Liver (tissue), 9 donors: ENCODE measurements around the gene ASPHD2. TPM values are rescaled to one million over a fixed set of nuclear protein-coding genes. Genes with fewer than 3 reads are reported as not detected.

Experiments used
- DNase-seq: peaks from one replicate; pipeline ENCODE4 v3.0.0-alpha.2; 2017; ENCODE audit warnings: low spot score
- H3K27ac ChIP-seq, 2 donors: one replicate each; pipeline ENCODE4 v1.7.0; 2013; ENCODE audit warnings: inconsistent platforms in 2 of 2, low read length in 2 of 2, control low read depth in 1 of 2, low read depth in 1 of 2, mild to moderate bottlenecking in 1 of 2
- H3K27me3 ChIP-seq, 4 donors: one replicate each; pipeline versions ENCODE4 v1.6.1 to v1.7.0; 2013; ENCODE audit warnings: low read length in 3 of 4, inconsistent platforms in 1 of 4, mild to moderate bottlenecking in 1 of 4, moderate library complexity in 1 of 4; ENCODE audit not compliant: control insufficient read depth in 4 of 4, insufficient read depth in 4 of 4
- H3K36me3 ChIP-seq, 4 donors: one replicate each; pipeline versions ENCODE4 v1.6.1 to v1.7.0; 2013; ENCODE audit warnings: low read length in 3 of 4, mild to moderate bottlenecking in 3 of 4, low read depth in 1 of 4, moderate library complexity in 1 of 4; ENCODE audit not compliant: control insufficient read depth in 4 of 4, insufficient read depth in 3 of 4
- H3K4me1 ChIP-seq, 4 donors: one replicate each; pipeline versions ENCODE4 v1.6.1 to v1.7.0; 2013; ENCODE audit warnings: low read length in 3 of 4, mild to moderate bottlenecking in 3 of 4, moderate library complexity in 1 of 4; ENCODE audit not compliant: control insufficient read depth in 4 of 4, insufficient read depth in 4 of 4
- H3K4me3 ChIP-seq, 3 donors: one replicate each; pipeline versions ENCODE4 v1.6.1 to v1.7.0; 2013; ENCODE audit warnings: low read length in 3 of 3, control low read depth in 1 of 3, low read depth in 1 of 3, mild to moderate bottlenecking in 1 of 3
- H3K9ac ChIP-seq, 2 donors: one replicate each; pipeline ENCODE4 v1.7.0; 2013; ENCODE audit warnings: low read length in 2 of 2, mild to moderate bottlenecking in 2 of 2, moderate library complexity in 2 of 2, control low read depth in 1 of 2, low read depth in 1 of 2
- H3K9me3 ChIP-seq, 4 donors: one replicate each; pipeline versions ENCODE4 v1.6.1 to v1.7.0; 2013; ENCODE audit warnings: low read length in 3 of 4; ENCODE audit not compliant: control insufficient read depth in 4 of 4
- EGR1 ChIP-seq, 2 donors: IDR thresholded peaks; 2 replicates each; pipeline ENCODE4 v1.6.1; 2016 to 2018; ENCODE audit warnings: antibody characterized with exemption in 2 of 2, low read depth in 2 of 2
- FOXA1 ChIP-seq: IDR thresholded peaks from 2 replicates; pipeline ENCODE4 v1.6.1; 2016; ENCODE audit warnings: antibody characterized with exemption
- FOXA2 ChIP-seq: IDR thresholded peaks from 2 replicates; pipeline ENCODE4 v1.6.1; 2016; ENCODE audit warnings: antibody characterized with exemption
- GABPA ChIP-seq, 2 donors: IDR thresholded peaks in 1 of 2; conservative IDR thresholded peaks in 1 of 2; 2 replicates each; pipeline ENCODE4 v1.6.1; 2016; ENCODE audit warnings: antibody characterized with exemption in 2 of 2, mild to moderate bottlenecking in 1 of 2, moderate library complexity in 1 of 2
- HNF4A ChIP-seq, 2 donors: conservative IDR thresholded peaks; 2 replicates each; pipeline ENCODE4 v1.6.1; 2016; ENCODE audit warnings: antibody characterized with exemption in 2 of 2, mild to moderate bottlenecking in 2 of 2
- HNF4G ChIP-seq: IDR thresholded peaks from 2 replicates; pipeline ENCODE4 v1.6.1; 2016; ENCODE audit warnings: antibody characterized with exemption
- JUND ChIP-seq, 2 donors: IDR thresholded peaks; 2 replicates each; pipeline ENCODE4 v1.6.1; 2016; ENCODE audit warnings: antibody characterized with exemption in 2 of 2
- NR2F2 ChIP-seq: IDR thresholded peaks from 2 replicates; pipeline ENCODE4 v1.6.1; 2016; ENCODE audit warnings: antibody characterized with exemption
- RAD21 ChIP-seq, 2 donors: IDR thresholded peaks; 2 replicates each; pipeline ENCODE4 v1.6.1; 2016; ENCODE audit warnings: antibody characterized with exemption in 2 of 2, mild to moderate bottlenecking in 2 of 2
- RXRA ChIP-seq, 2 donors: IDR thresholded peaks; 2 replicates each; pipeline ENCODE4 v1.6.1; 2017 to 2018; ENCODE audit warnings: antibody characterized with exemption in 2 of 2, mild to moderate bottlenecking in 1 of 2
- TAF1 ChIP-seq: conservative IDR thresholded peaks from 2 replicates; pipeline ENCODE4 v1.6.1; 2016; ENCODE audit warnings: antibody characterized with exemption, mild to moderate bottlenecking
- YY1 ChIP-seq: IDR thresholded peaks from 2 replicates; pipeline ENCODE4 v1.6.1; 2016; ENCODE audit warnings: antibody characterized with exemption, mild to moderate bottlenecking
- WGBS: extraction: QIAGEN DNeasy Blood & Tissue Kit; methylation state at CpG from one replicate; pipeline ENCODE4 v1.1.7; 2013; 5-methylcytosine and 5-hydroxymethylcytosine counted together
- polyA plus RNA-seq, 2 donors: library from polyadenylated mRNA; stranded (reverse) in 1 of 2; unstranded in 1 of 2; fragments of 200-250 nt in 1 of 2; fragments of >200 nt in 1 of 2; fragmentation: Nextera tagmentation in 1 of 2; extraction: Ambion mirVana in 1 of 2; gene quantifications; one replicate each; pipeline versions ENCODE4 v1.2.1 to v1.2.3, GENCODE V29; 2013 to 2015
- total RNA-seq, 2 donors: library from RNA; depleted of rRNA; stranded (reverse); fragments of >200 nt; gene quantifications; one replicate each; pipeline ENCODE4 v1.2.3, GENCODE V29; 2014
- TF ChIP-seq, protein P1 (sequence below): IDR thresholded peaks from 2 replicates; pipeline ENCODE4 v1.6.1; 2016; ENCODE audit warnings: antibody characterized with exemption, mild to moderate bottlenecking
- TF ChIP-seq, protein P2 (sequence below): IDR thresholded peaks from 2 replicates; pipeline ENCODE4 v1.6.1; 2016; ENCODE audit warnings: antibody characterized with exemption
- TF ChIP-seq, protein P3 (sequence below): fragments of 150-350 bp; IDR thresholded peaks from 2 replicates; pipeline ENCODE4 v1.5.1; 2017; ENCODE audit warnings: improper control_type of control experiment, low read depth, low read length; ENCODE audit not compliant: missing input control
- TF ChIP-seq, protein P4 (sequence below): IDR thresholded peaks from 2 replicates; pipeline ENCODE4 v1.6.1; 2016; ENCODE audit warnings: antibody characterized with exemption
- TF ChIP-seq, protein P5 (sequence below): IDR thresholded peaks from 2 replicates; pipeline ENCODE4 v1.6.1; 2016; ENCODE audit warnings: antibody characterized with exemption
- donor health status: healthy.
- donor health status: healthy.
- donor health status: healthy.
- donor health status: healthy.
- donor health status: healthy.

Gene ASPHD2
- total and polyA plus RNA-seq, 4 donors: 0.12 to 0.47 (median 0.18) TPM

DNA sequence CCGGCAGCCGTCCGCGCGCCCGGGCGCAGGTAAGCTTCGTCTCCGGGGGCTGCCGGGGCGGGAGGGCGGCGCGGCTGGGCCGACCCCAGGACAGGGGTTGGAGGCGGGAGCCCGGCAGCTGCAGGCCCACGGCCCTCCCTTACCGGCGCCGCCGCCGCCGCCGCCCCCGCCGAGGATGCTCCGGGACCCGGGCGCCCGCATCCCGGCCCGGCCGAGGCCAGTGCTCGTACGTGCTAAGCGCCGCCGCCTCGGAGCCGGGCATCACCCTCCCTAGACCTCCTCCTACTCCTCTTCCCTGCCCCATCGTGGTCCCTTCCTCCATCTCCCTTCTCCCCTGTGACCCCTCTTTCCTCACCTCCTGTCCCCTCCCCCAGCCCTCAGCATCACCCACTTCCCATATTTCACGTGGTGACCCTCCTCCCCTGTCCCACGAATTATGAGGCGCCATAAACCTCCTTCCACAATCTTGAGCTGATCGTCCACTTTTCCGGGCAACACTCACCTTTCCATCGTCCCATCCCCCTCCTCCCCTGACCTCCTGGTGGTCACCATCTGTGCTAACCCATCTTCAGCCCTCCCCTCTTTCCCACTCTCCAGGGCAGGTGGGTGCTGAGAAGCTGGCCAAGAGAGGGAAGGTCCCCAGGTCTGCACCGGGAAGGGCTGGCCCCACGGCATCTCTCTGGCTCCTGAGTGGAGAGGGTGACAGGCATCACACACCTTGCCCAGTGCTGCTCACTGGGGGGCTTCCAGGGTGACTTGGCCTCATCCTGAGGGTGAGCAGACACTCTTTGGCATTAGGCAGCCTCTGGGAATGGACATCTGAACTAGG, 612 bp downstream of the ASPHD2 start:
- 6% methylated on average over 50 of the region's 50 CpGs for WGBS
- Histone ChIP-seq H3K9me3 (no peaks in the 10 kb centered on the region), H3K27me3 (peaks cover 0 to 7% (median 3%) of the 10 kb centered on the region in 4 donors), H3K4me1 (peaks cover 1 to 7% (median 6%) of the 10 kb centered on the region in 4 donors), H3K27ac (no peak overlapping the region), H3K36me3 (no peaks in the 10 kb centered on the region), H3K4me3 (peak overlapping the region in 1 of 3 donors; percentile 71), H3K9ac (no peak overlapping the region)
- no peak for DNase-seq
- TF ChIP-seq, protein P1, sequence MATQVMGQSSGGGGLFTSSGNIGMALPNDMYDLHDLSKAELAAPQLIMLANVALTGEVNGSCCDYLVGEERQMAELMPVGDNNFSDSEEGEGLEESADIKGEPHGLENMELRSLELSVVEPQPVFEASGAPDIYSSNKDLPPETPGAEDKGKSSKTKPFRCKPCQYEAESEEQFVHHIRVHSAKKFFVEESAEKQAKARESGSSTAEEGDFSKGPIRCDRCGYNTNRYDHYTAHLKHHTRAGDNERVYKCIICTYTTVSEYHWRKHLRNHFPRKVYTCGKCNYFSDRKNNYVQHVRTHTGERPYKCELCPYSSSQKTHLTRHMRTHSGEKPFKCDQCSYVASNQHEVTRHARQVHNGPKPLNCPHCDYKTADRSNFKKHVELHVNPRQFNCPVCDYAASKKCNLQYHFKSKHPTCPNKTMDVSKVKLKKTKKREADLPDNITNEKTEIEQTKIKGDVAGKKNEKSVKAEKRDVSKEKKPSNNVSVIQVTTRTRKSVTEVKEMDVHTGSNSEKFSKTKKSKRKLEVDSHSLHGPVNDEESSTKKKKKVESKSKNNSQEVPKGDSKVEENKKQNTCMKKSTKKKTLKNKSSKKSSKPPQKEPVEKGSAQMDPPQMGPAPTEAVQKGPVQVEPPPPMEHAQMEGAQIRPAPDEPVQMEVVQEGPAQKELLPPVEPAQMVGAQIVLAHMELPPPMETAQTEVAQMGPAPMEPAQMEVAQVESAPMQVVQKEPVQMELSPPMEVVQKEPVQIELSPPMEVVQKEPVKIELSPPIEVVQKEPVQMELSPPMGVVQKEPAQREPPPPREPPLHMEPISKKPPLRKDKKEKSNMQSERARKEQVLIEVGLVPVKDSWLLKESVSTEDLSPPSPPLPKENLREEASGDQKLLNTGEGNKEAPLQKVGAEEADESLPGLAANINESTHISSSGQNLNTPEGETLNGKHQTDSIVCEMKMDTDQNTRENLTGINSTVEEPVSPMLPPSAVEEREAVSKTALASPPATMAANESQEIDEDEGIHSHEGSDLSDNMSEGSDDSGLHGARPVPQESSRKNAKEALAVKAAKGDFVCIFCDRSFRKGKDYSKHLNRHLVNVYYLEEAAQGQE: no peak
- no peak for TF ChIP-seq HNF4G
- no peak for TF ChIP-seq EGR1 (IDR thresholded peaks at IDR 0.05; ENCODE audit: low read depth in 2 of 2)
- TF ChIP-seq, protein P2, sequence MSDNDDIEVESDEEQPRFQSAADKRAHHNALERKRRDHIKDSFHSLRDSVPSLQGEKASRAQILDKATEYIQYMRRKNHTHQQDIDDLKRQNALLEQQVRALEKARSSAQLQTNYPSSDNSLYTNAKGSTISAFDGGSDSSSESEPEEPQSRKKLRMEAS: no peak
- no peak for TF ChIP-seq GABPA (IDR thresholded peaks at IDR 0.05 in 1 of 2, conservative IDR thresholded peaks at IDR 0.05 in 1 of 2)
- no peak for TF ChIP-seq JUND (IDR thresholded peaks at IDR 0.05)
- TF ChIP-seq RAD21 (IDR thresholded peaks at IDR 0.05): no peak
- no peak for TF ChIP-seq HNF4A (conservative IDR thresholded peaks at IDR 0.05)
- TF ChIP-seq YY1: no peak
- TF ChIP-seq RXRA (IDR thresholded peaks at IDR 0.05): no peak
- TF ChIP-seq, protein P3, sequence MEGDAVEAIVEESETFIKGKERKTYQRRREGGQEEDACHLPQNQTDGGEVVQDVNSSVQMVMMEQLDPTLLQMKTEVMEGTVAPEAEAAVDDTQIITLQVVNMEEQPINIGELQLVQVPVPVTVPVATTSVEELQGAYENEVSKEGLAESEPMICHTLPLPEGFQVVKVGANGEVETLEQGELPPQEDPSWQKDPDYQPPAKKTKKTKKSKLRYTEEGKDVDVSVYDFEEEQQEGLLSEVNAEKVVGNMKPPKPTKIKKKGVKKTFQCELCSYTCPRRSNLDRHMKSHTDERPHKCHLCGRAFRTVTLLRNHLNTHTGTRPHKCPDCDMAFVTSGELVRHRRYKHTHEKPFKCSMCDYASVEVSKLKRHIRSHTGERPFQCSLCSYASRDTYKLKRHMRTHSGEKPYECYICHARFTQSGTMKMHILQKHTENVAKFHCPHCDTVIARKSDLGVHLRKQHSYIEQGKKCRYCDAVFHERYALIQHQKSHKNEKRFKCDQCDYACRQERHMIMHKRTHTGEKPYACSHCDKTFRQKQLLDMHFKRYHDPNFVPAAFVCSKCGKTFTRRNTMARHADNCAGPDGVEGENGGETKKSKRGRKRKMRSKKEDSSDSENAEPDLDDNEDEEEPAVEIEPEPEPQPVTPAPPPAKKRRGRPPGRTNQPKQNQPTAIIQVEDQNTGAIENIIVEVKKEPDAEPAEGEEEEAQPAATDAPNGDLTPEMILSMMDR: no peak
- TF ChIP-seq TAF1: no peak
- no peak for TF ChIP-seq FOXA2

DNA sequence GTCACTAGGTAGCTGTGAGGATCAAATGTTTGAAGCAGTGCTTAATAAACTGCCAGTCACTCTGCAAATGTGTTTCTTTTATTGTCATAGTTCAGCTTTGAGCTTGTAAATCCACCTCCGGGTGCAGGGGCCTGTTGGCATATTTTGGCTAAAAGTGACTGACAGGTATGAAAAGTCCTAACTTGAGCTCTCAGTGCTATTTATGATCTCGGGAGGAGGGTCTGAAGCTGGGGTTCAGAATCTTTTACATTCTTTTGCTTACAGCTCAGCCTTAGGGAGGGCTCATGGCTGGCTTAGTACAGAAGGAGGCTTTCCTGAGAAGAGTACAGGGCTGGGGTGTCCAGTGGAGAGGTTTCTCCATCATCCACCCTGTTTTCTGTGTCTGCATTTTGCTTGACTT, 1.5 kb downstream of the ASPHD2 start:
- WGBS: 71% methylated on average over 2 of the region's 2 CpGs
- Histone ChIP-seq H3K4me1 (peaks cover 1 to 7% (median 6%) of the 10 kb centered on the region in 4 donors), H3K27me3 (peaks cover 0 to 7% (median 3%) of the 10 kb centered on the region in 4 donors), H3K27ac (no peak overlapping the region), H3K4me3 (no peak overlapping the region), H3K36me3 (no peaks in the 10 kb centered on the region), H3K9me3 (no peaks in the 10 kb centered on the region), H3K9ac (no peak overlapping the region)
- DNase-seq: no peak
- no peak for TF ChIP-seq RAD21 (IDR thresholded peaks at IDR 0.05)
- no peak for TF ChIP-seq GABPA (IDR thresholded peaks at IDR 0.05 in 1 of 2, conservative IDR thresholded peaks at IDR 0.05 in 1 of 2)
- no peak for TF ChIP-seq RXRA (IDR thresholded peaks at IDR 0.05)
- TF ChIP-seq FOXA2: no peak
- no peak for TF ChIP-seq FOXA1
- TF ChIP-seq, protein P4, sequence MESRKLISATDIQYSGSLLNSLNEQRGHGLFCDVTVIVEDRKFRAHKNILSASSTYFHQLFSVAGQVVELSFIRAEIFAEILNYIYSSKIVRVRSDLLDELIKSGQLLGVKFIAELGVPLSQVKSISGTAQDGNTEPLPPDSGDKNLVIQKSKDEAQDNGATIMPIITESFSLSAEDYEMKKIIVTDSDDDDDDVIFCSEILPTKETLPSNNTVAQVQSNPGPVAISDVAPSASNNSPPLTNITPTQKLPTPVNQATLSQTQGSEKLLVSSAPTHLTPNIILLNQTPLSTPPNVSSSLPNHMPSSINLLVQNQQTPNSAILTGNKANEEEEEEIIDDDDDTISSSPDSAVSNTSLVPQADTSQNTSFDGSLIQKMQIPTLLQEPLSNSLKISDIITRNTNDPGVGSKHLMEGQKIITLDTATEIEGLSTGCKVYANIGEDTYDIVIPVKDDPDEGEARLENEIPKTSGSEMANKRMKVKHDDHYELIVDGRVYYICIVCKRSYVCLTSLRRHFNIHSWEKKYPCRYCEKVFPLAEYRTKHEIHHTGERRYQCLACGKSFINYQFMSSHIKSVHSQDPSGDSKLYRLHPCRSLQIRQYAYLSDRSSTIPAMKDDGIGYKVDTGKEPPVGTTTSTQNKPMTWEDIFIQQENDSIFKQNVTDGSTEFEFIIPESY: no peak
- TF ChIP-seq, protein P5, sequence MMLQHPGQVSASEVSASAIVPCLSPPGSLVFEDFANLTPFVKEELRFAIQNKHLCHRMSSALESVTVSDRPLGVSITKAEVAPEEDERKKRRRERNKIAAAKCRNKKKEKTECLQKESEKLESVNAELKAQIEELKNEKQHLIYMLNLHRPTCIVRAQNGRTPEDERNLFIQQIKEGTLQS: no peak
- TF ChIP-seq, protein P2: no peak
- TF ChIP-seq, protein P1: no peak
- TF ChIP-seq NR2F2: no peak
- no peak for TF ChIP-seq HNF4G
- TF ChIP-seq YY1: no peak
